Measurements from ENCODE around the gene RFX3.

DNA sequence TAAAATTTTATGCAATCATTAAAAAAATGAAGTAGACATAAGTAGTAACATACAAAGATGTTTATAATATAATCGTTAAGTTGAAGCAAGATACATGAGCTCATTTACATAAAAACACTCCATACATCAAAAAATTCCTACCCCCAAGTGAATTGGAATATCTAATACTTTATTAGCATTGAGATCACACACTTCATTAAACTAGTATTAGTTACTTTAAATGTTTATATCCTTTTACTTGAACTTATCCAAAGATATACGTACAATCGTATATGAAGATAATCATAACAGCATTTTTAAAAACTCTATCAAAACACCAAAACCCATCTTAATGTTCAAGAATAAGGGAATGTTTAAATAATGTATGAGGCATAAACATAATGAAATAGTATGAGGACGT is 275.1 kb downstream of the RFX3 start:
- TF ChIP-seq MYC (IDR thresholded peaks at IDR 0.05; ENCODE audit: low read depth, low read length): no peak
- TF ChIP-seq, protein P1, sequence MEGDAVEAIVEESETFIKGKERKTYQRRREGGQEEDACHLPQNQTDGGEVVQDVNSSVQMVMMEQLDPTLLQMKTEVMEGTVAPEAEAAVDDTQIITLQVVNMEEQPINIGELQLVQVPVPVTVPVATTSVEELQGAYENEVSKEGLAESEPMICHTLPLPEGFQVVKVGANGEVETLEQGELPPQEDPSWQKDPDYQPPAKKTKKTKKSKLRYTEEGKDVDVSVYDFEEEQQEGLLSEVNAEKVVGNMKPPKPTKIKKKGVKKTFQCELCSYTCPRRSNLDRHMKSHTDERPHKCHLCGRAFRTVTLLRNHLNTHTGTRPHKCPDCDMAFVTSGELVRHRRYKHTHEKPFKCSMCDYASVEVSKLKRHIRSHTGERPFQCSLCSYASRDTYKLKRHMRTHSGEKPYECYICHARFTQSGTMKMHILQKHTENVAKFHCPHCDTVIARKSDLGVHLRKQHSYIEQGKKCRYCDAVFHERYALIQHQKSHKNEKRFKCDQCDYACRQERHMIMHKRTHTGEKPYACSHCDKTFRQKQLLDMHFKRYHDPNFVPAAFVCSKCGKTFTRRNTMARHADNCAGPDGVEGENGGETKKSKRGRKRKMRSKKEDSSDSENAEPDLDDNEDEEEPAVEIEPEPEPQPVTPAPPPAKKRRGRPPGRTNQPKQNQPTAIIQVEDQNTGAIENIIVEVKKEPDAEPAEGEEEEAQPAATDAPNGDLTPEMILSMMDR (IDR thresholded peaks at IDR 0.05; ENCODE audit: extremely low read depth in 1 of 2, insufficient read depth in 1 of 2, low read depth in 1 of 2, low read length in 2 of 2): no peak
